Measurements from ENCODE around the gene SOS1.

- TF ChIP-seq TAF1 (IDR thresholded peaks at IDR 0.05; ENCODE audit: low read depth, low read length) = no peak
- TF ChIP-seq POLR2AphosphoS5 (IDR thresholded peaks at IDR 0.05; ENCODE audit: low read depth, low read length) = no peak
- TF ChIP-seq POLR2A (IDR thresholded peaks at IDR 0.05; ENCODE audit: low read depth, low read length) = no peak
- TF ChIP-seq SPI1 (IDR thresholded peaks at IDR 0.05; ENCODE audit: low read depth, low read length) = no peak
- TF ChIP-seq POU2F2 (IDR thresholded peaks at IDR 0.05; ENCODE audit: low read depth, low read length) = no peak
- TF ChIP-seq PAX5 (IDR thresholded peaks at IDR 0.05; ENCODE audit: insufficient read depth, low read length, severe bottlenecking) = no peak
Observed at GRCh38 chr2:39120521-39120770, 405 bp downstream of the SOS1 start.
